Gastroesophageal sphincter (tissue), 3 donors: Measurements from ENCODE around the gene PIGR.

Experiments used
- CTCF ChIP-seq, 4 experiments: fragments of 200-600 bp in 2 of 4; fragments of 450-650 bp in 2 of 4; sonication (generic) in 1 of 4; IDR thresholded peaks; one replicate each; pipeline ENCODE4 v1.5.1; 2017 to 2019; ENCODE audit warnings: antibody characterized with exemption in 4 of 4, mild to moderate bottlenecking in 2 of 4, moderate library complexity in 2 of 4
- POLR2A ChIP-seq, 2 donors: fragments of 450-650 bp; IDR thresholded peaks; one replicate each; pipeline ENCODE4 v1.6.1; 2017; ENCODE audit warnings: antibody characterized with exemption in 2 of 2, mild to moderate bottlenecking in 2 of 2, moderate library complexity in 1 of 2

GRCh38 chr1:206882555-206882954 is 63.7 kb downstream of the PIGR start:
- TF ChIP-seq CTCF (IDR thresholded peaks at IDR 0.05) (no peak), POLR2A (IDR thresholded peaks at IDR 0.05) (no peak)
